Stimulated activated naive CD8-positive, alpha-beta T cell treated with anti-CD3 and anti-CD28 coated beads, Interleukin-15, Interleukin-2, amounts not matched to agents 100 U/mL and 50 U/mL, for 24 hours (primary cell): ENCODE measurements around the gene RBM6.

ENCODE experiments used
- ATAC-seq: fragments of 150-1000 bp; cut with Tn5 transposase; one replicate; pipeline ENCODE4 v1.10.0; 2021
- DNase-seq: peaks from one replicate; pipeline ENCODE4 v3.0.0; 2021

Gene RBM6

GRCh38 chr3:50126287-50127211 is 186.6 kb downstream of the RBM6 start:
- DNase-seq, result no peak
- ATAC-seq, result no peak
